Glutamatergic neuron (in vitro differentiated cells): Measurements from ENCODE around the gene SLC12A3. TPM values are rescaled to one million over a fixed set of nuclear protein-coding genes. Genes with fewer than 3 reads are reported as not detected.

ENCODE experiments used
- DNase-seq: peaks from one replicate; pipeline ENCODE4 v3.0.0; 2022
- H3K27ac Mint-ChIP-seq: one replicate; pipeline ENCODE4 v1.8.0; 2020; ENCODE audit warnings: mild to moderate bottlenecking, mixed read lengths, inconsistent platforms; ENCODE audit not compliant: unreplicated experiment
- H3K27me3 Mint-ChIP-seq: one replicate; pipeline ENCODE4 v1.8.0; 2020; ENCODE audit warnings: mild to moderate bottlenecking, moderate library complexity, mixed read lengths, inconsistent platforms; ENCODE audit not compliant: unreplicated experiment
- H3K36me3 Mint-ChIP-seq: one replicate; pipeline ENCODE4 v1.8.0; 2020; ENCODE audit warnings: mild to moderate bottlenecking, mixed read lengths, inconsistent platforms; ENCODE audit not compliant: unreplicated experiment
- H3K4me1 Mint-ChIP-seq: one replicate; pipeline ENCODE4 v1.8.0; 2020; ENCODE audit warnings: mild to moderate bottlenecking, low read depth, mixed read lengths, inconsistent platforms; ENCODE audit not compliant: unreplicated experiment
- H3K4me3 Mint-ChIP-seq: one replicate; pipeline ENCODE4 v1.8.0; 2020; ENCODE audit warnings: mild to moderate bottlenecking, mixed read lengths, inconsistent platforms; ENCODE audit not compliant: unreplicated experiment
- H3K9me3 Mint-ChIP-seq: one replicate; pipeline ENCODE4 v1.8.0; 2020; ENCODE audit warnings: mild to moderate bottlenecking, moderate library complexity, mixed read lengths, inconsistent platforms; ENCODE audit not compliant: unreplicated experiment
- CTCF ChIP-seq: fragments of 200-600 bp; sonication (generic); IDR thresholded peaks from one replicate; pipeline ENCODE4 v1.5.0; 2021; ENCODE audit not compliant: partially characterized antibody, unreplicated experiment
- total RNA-seq: library from RNA; stranded (reverse); fragmentation: NEBNext Ultra II Directional; extraction: Animal tissue kit (Norgen Biotek cat#: 25700); gene quantifications from one replicate; pipeline ENCODE4 v1.2.1, GENCODE V29; 2021; ENCODE audit not compliant: unreplicated experiment

Gene SLC12A3
- total RNA-seq, 1 donor from 2014 or later: not detected

GRCh38 chr16:56856876-56857447, 8.0 kb upstream of the SLC12A3 start:
- H3K4me1 Mint-ChIP-seq: peaks cover 12% of the 10 kb centered on the region
- no peak for DNase-seq
- H3K36me3 Mint-ChIP-seq: no peaks in the 10 kb centered on the region
- H3K27ac Mint-ChIP-seq: no peak overlapping the region
- no peak for TF ChIP-seq CTCF
- no peak overlapping the region for H3K4me3 Mint-ChIP-seq
- peaks cover 4% of the 10 kb centered on the region for H3K9me3 Mint-ChIP-seq
- H3K27me3 Mint-ChIP-seq: peaks cover 9% of the 10 kb centered on the region

- H3K9me3 Mint-ChIP-seq: peaks cover 4% of the 10 kb centered on the region
- TF ChIP-seq CTCF: no peak
- H3K36me3 Mint-ChIP-seq: no peaks in the 10 kb centered on the region
- no peak overlapping the region for H3K27ac Mint-ChIP-seq
- peaks cover 9% of the 10 kb centered on the region for H3K27me3 Mint-ChIP-seq
- no peak for DNase-seq
- H3K4me1 Mint-ChIP-seq: peaks cover 14% of the 10 kb centered on the region
- no peak overlapping the region for H3K4me3 Mint-ChIP-seq
These were observed 6.6 kb upstream of the SLC12A3 start for GRCh38 chr16:56858374-56858773.

GRCh38 chr16:56859636-56860035, 5.4 kb upstream of the SLC12A3 start:
- Mint-ChIP-seq H3K27ac (no peak overlapping the region), H3K4me3 (no peak overlapping the region), H3K4me1 (peaks cover 15% of the 10 kb centered on the region), H3K36me3 (no peaks in the 10 kb centered on the region), H3K27me3 (peaks cover 9% of the 10 kb centered on the region), H3K9me3 (peaks cover 4% of the 10 kb centered on the region)
- no peak for DNase-seq
- TF ChIP-seq CTCF: no peak

- Mint-ChIP-seq H3K4me3 (no peak overlapping the region), H3K27ac (no peak overlapping the region), H3K4me1 (peaks cover 15% of the 10 kb centered on the region), H3K9me3 (peaks cover 4% of the 10 kb centered on the region), H3K27me3 (peaks cover 9% of the 10 kb centered on the region), H3K36me3 (no peaks in the 10 kb centered on the region)
- no peak for TF ChIP-seq CTCF
- DNase-seq: no peak
These were observed 4.6 kb upstream of the SLC12A3 start for GRCh38 chr16:56860226-56861020.

GRCh38 chr16:56861092-56861610, 3.9 kb upstream of the SLC12A3 start:
- peak overlapping the region; percentile 18 for H3K27ac Mint-ChIP-seq
- no peak for TF ChIP-seq CTCF
- H3K4me3 Mint-ChIP-seq: peak overlapping the region; percentile 25
- H3K36me3 Mint-ChIP-seq: no peaks in the 10 kb centered on the region
- peaks cover 15% of the 10 kb centered on the region for H3K4me1 Mint-ChIP-seq
- peaks cover 4% of the 10 kb centered on the region for H3K9me3 Mint-ChIP-seq
- H3K27me3 Mint-ChIP-seq: peaks cover 9% of the 10 kb centered on the region
- no peak for DNase-seq
